ENCODE data around the gene CHD2.

CHD2 gene

GRCh38 chr15:92963794-92964193 lies 63.7 kb downstream of the CHD2 start:
- DNase-seq: no peak

- no peak for DNase-seq
Observed at GRCh38 chr15:92968926-92969651, 69.0 kb downstream of the CHD2 start.

GRCh38 chr15:92970656-92971055 lies 70.5 kb downstream of the CHD2 start:
- no peak for DNase-seq

GRCh38 chr15:92971081-92971480 lies 71.0 kb downstream of the CHD2 start:
- DNase-seq: no peak

- no peak for DNase-seq
Observed at GRCh38 chr15:92971713-92972112, 71.6 kb downstream of the CHD2 start.

GRCh38 chr15:92974183-92974915 lies 74.2 kb downstream of the CHD2 start:
- DNase-seq: no peak

GRCh38 chr15:92979011-92979701 lies 79.0 kb downstream of the CHD2 start:
- DNase-seq: no peak

GRCh38 chr15:92981333-92981732 lies 81.2 kb downstream of the CHD2 start:
- DNase-seq: no peak

GRCh38 chr15:92984161-92984560 lies 84.0 kb downstream of the CHD2 start:
- no peak for DNase-seq

GRCh38 chr15:92989470-92989869 lies 89.3 kb downstream of the CHD2 start:
- no peak for DNase-seq

- no peak for DNase-seq
Observed at GRCh38 chr15:92990031-92990430, 89.9 kb downstream of the CHD2 start.

- no peak for DNase-seq
Observed at GRCh38 chr15:92992720-92993119, 92.6 kb downstream of the CHD2 start.

- DNase-seq: no peak
Observed at GRCh38 chr15:92997821-92998220, 97.7 kb downstream of the CHD2 start.

- no peak for DNase-seq
Observed at GRCh38 chr15:93001156-93001555, 101.0 kb downstream of the CHD2 start.

GRCh38 chr15:93001881-93002280 lies 101.8 kb downstream of the CHD2 start:
- DNase-seq: no peak

- no peak for DNase-seq
Observed at GRCh38 chr15:93005133-93005532, 105.0 kb downstream of the CHD2 start.

- DNase-seq: no peak
Observed at GRCh38 chr15:93007994-93008393, 107.9 kb downstream of the CHD2 start.

GRCh38 chr15:93012786-93013185 lies 112.7 kb downstream of the CHD2 start:
- DNase-seq: no peak

GRCh38 chr15:93017526-93017925 lies 117.4 kb downstream of the CHD2 start:
- no peak for DNase-seq

GRCh38 chr15:93018574-93018973 lies 118.5 kb downstream of the CHD2 start:
- no peak for DNase-seq

- DNase-seq: no peak
Observed at GRCh38 chr15:93019090-93019489, 119.0 kb downstream of the CHD2 start.

GRCh38 chr15:93019971-93020370 lies 119.8 kb downstream of the CHD2 start:
- DNase-seq: no peak

- DNase-seq: no peak
Observed at GRCh38 chr15:93020976-93021772, 121.0 kb downstream of the CHD2 start.
